ENCODE data around the gene DDHD1. TPM values are rescaled to one million over a fixed set of nuclear protein-coding genes. Genes with fewer than 3 reads are reported as not detected.
"Not testable (repeated sequence)": the region's sequence is repeated elsewhere in the genome, so short reads cannot be mapped to it uniquely, and the experiment has no call there.

Gene DDHD1
- total RNA-seq, 1 donor from 2014 or later: 7.0 TPM

DNA sequence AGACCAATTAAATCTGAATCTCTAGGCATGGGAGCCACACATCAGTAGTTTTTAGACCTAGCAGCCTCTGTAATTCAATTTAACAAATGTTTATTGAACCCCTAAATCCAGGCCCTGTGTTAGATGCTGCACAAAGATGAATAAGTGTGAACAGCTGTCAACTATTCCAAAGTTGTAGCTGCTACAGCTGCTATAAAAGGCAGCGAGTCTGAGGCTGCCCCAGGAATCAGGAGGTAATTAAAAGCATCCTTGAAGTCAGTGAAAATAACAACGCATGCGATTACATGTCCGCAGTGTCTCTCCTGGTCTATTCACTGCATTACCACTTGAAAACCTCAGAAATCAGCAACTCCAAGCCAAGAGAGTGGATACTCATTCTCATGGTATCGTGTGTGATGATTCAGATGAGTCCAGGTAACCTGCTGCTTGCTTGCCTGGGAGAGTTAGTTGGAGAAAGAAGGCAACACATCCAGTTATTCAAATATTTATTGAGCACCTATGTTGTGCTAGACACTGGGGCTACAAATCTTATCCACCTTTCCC, 34.9 kb upstream of the DDHD1 start:
- H3K27me3 ChIP-seq (ENCODE audit: control insufficient read depth, insufficient read depth, low read length): no peaks in the 10 kb centered on the region
- no peak overlapping the region for H3K4me3 ChIP-seq (ENCODE audit: low read depth, low read length)
- no peak for DNase-seq (ENCODE audit: low read depth)
- TF ChIP-seq, protein P1, sequence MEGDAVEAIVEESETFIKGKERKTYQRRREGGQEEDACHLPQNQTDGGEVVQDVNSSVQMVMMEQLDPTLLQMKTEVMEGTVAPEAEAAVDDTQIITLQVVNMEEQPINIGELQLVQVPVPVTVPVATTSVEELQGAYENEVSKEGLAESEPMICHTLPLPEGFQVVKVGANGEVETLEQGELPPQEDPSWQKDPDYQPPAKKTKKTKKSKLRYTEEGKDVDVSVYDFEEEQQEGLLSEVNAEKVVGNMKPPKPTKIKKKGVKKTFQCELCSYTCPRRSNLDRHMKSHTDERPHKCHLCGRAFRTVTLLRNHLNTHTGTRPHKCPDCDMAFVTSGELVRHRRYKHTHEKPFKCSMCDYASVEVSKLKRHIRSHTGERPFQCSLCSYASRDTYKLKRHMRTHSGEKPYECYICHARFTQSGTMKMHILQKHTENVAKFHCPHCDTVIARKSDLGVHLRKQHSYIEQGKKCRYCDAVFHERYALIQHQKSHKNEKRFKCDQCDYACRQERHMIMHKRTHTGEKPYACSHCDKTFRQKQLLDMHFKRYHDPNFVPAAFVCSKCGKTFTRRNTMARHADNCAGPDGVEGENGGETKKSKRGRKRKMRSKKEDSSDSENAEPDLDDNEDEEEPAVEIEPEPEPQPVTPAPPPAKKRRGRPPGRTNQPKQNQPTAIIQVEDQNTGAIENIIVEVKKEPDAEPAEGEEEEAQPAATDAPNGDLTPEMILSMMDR (IDR thresholded peaks at IDR 0.05; ENCODE audit: insufficient read depth, low read length, poor library complexity, severe bottlenecking): no peak
- no peaks in the 10 kb centered on the region for H3K36me3 ChIP-seq (ENCODE audit: control insufficient read depth, insufficient read depth, low read length)

DNA sequence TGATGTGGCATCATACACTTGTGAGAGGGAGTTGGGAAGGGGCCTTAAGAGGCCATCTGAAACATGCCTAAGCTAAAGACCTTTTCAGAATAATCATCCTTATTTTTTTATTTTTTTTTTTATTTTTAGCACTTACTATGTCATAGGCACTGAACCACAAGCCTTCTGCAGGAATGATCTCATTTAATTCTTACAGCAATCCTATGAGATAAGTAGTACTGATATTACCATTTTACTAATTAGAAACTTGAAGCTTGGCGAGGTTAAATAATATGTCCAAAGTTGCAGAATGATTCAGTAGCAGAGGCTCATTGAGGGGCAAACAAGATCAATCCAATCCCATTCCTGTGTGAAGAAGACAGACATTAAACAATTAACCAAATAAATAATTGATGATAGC, 33.4 kb upstream of the DDHD1 start:
- Histone ChIP-seq H3K27me3 (ENCODE audit: control insufficient read depth, insufficient read depth, low read length) (no peaks in the 10 kb centered on the region), H3K4me3 (ENCODE audit: low read depth, low read length) (no peak overlapping the region), H3K36me3 (ENCODE audit: control insufficient read depth, insufficient read depth, low read length) (no peaks in the 10 kb centered on the region)
- TF ChIP-seq, protein P1 (IDR thresholded peaks at IDR 0.05; ENCODE audit: insufficient read depth, low read length, poor library complexity, severe bottlenecking): no peak
- no peak for DNase-seq (ENCODE audit: low read depth)

DNA sequence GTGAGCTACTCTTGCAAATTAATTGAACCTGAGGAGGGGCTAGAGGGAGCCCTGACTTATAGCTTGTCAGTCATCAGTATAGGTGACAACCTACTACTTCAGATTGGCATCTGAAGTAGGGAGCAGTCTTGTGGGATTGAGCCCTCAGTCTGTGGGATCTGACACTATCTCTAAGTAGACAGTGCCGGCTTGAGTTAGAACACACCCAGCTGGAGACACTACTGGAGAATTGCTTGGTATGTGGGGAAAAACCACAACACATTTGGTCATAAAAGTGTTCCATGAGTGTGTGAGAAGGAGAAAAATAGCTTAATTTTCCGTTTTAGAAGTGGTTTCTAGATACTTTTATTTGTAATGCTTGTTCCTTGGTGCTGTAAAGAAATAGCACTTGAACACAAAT, 30.5 kb upstream of the DDHD1 start:
- H3K4me3 ChIP-seq (ENCODE audit: low read depth, low read length): no peak overlapping the region
- DNase-seq (ENCODE audit: low read depth): no peak
- no peaks in the 10 kb centered on the region for H3K36me3 ChIP-seq (ENCODE audit: control insufficient read depth, insufficient read depth, low read length)
- TF ChIP-seq, protein P1 (IDR thresholded peaks at IDR 0.05; ENCODE audit: insufficient read depth, low read length, poor library complexity, severe bottlenecking): no peak
- H3K27me3 ChIP-seq (ENCODE audit: control insufficient read depth, insufficient read depth, low read length): no peaks in the 10 kb centered on the region

DNA sequence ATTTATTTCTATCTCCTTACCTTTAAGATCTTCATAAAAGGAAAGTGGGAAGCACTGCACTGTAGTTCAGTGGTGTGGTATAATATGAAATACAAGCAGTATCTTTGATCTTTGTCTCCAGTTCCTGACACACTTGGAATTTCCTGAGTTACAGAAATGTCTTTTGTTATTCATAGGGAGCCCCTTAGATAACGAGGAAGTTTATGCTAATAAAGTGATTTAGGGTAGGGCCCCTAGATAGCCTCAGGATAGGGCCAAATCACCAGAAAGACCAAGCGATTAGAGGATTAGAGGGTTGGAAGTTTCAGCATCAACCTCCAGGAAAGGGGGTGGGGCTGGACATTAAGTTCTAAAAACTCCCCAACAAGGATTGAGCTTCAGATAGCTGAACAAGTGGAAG, 29.9 kb upstream of the DDHD1 start:
- Histone ChIP-seq H3K27me3 (ENCODE audit: control insufficient read depth, insufficient read depth, low read length) (no peaks in the 10 kb centered on the region), H3K36me3 (ENCODE audit: control insufficient read depth, insufficient read depth, low read length) (no peaks in the 10 kb centered on the region), H3K4me3 (ENCODE audit: low read depth, low read length) (no peak overlapping the region)
- no peak for DNase-seq (ENCODE audit: low read depth)
- TF ChIP-seq, protein P1 (IDR thresholded peaks at IDR 0.05; ENCODE audit: insufficient read depth, low read length, poor library complexity, severe bottlenecking): no peak

DNA sequence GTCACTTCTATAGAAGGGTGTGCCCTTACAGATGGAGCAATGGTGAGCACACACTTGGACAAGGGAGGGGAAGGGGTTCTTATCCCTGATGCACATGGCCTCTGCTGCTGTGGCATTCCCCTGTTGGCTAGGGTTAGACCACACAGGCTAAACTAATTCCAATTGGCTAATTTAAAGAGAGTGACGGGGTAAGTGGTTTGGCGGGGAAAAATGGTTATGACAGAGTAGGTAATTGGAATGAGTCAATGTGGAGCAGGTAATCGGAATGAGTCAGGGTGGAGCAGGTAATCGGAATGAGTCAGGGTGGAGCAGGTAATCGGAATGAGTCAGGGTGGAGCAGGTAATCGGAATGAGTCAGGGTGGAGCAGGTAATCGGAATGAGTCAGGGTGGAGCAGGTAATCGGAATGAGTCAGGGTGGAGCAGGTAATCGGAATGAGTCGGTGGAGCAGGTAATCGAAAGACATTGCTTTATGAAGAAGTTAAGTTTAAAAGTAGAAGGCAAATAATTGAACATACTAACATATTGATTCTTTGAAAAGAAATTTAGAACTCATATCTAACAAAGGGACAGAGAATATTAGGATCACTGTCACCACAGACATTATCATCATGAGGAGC, 28.4 kb upstream of the DDHD1 start:
- H3K27me3 ChIP-seq (ENCODE audit: control insufficient read depth, insufficient read depth, low read length); DNase-seq (ENCODE audit: low read depth); H3K4me3 ChIP-seq (ENCODE audit: low read depth, low read length); H3K36me3 ChIP-seq (ENCODE audit: control insufficient read depth, insufficient read depth, low read length): not testable (repeated sequence)

GRCh38 chr14:53180272-53181221, 27.4 kb upstream of the DDHD1 start:
- Histone ChIP-seq H3K4me3 (ENCODE audit: low read depth, low read length) (no peak overlapping the region), H3K36me3 (ENCODE audit: control insufficient read depth, insufficient read depth, low read length) (no peaks in the 10 kb centered on the region), H3K27me3 (ENCODE audit: control insufficient read depth, insufficient read depth, low read length) (no peaks in the 10 kb centered on the region)
- DNase-seq (ENCODE audit: low read depth): no peak
- TF ChIP-seq, protein P1 (IDR thresholded peaks at IDR 0.05; ENCODE audit: insufficient read depth, low read length, poor library complexity, severe bottlenecking): peak; percentile 3

DNA sequence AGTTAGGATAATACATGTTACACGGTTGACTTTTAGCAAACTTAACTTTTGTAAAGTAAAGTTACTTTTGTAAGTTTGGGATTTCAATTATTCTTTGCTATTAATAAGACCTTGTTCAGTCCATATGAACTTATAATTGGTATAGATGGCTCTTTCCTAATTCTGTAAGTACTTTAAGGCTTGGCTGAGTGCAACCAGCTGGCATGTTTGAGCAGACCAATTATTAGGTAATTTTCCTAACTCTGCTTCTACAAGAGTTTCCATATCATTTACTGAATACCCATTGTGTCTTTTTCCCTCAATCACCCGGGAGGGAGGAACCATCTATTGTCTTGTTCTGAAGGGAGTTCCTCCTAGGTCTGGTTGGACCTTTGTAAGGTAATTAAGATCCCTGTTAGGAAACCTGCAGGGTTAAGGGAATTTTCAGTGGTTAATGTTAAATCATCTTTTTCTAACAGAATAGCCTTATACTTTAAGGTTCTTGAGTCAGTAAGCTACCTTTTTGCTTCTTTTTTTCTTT, 26.4 kb upstream of the DDHD1 start:
- H3K27me3 ChIP-seq (ENCODE audit: control insufficient read depth, insufficient read depth, low read length); H3K4me3 ChIP-seq (ENCODE audit: low read depth, low read length); DNase-seq (ENCODE audit: low read depth); H3K36me3 ChIP-seq (ENCODE audit: control insufficient read depth, insufficient read depth, low read length): not testable (repeated sequence)

All from kidney epithelial cell (primary cell).